Keratinocyte (primary cell): ENCODE data around the gene C10orf67. TPM values are rescaled to one million over a fixed set of nuclear protein-coding genes. Genes with fewer than 3 reads are reported as not detected.

ENCODE experiments used
- DNase-seq: peaks from one replicate; pipeline ENCODE4 v3.0.0-alpha.2; 2011; ENCODE audit warnings: low read depth, missing footprints, low spot score
- FAIRE-seq: peaks from 2 replicates; lab custom pipeline; 2011; peaks lifted over from hg19 to GRCh38; lab: Jason Lieb, UNC
- H2AFZ ChIP-seq: 2 replicates; pipeline ENCODE4 v1.6.0; 2012; ENCODE audit warnings: low read length, control low read depth, inconsistent platforms; ENCODE audit not compliant: control insufficient read depth
- H3K27ac ChIP-seq: 2 replicates; pipeline ENCODE4 v1.5.1; 2011; ENCODE audit warnings: low read length; ENCODE audit not compliant: control insufficient read depth, insufficient read depth
- H3K27me3 ChIP-seq: 3 replicates; pipeline ENCODE4 v1.6.0; 2011; ENCODE audit warnings: low read length; ENCODE audit not compliant: control insufficient read depth, insufficient read depth; ENCODE audit errors: extremely low read depth
- H3K36me3 ChIP-seq, 2 experiments: 2 replicates in 1 of 2; 3 replicates in 1 of 2; pipeline ENCODE4 v1.5.1; 2011; ENCODE audit warnings: low read length in 2 of 2, mild to moderate bottlenecking in 1 of 2; ENCODE audit not compliant: control insufficient read depth in 2 of 2, insufficient read depth in 2 of 2; ENCODE audit errors: extremely low read depth in 1 of 2
- H3K4me1 ChIP-seq: 3 replicates; pipeline ENCODE4 v1.5.1; 2011; ENCODE audit warnings: low read length; ENCODE audit not compliant: control insufficient read depth, insufficient read depth; ENCODE audit errors: extremely low read depth
- H3K4me2 ChIP-seq: 3 replicates; pipeline ENCODE4 v1.6.0; 2011; ENCODE audit warnings: low read depth, low read length; ENCODE audit not compliant: control insufficient read depth, insufficient read depth; ENCODE audit errors: extremely low read depth
- H3K4me3 ChIP-seq, 3 experiments: fragments of 200-600 bp in 1 of 3; sonication (generic) in 1 of 3; 2 replicates in 2 of 3; 3 replicates in 1 of 3; pipeline ENCODE4 v1.5.1; 2011 to 2016; ENCODE audit warnings: low read length in 3 of 3, mild to moderate bottlenecking in 3 of 3, control low read depth in 2 of 3, inconsistent platforms in 1 of 3, low read depth in 1 of 3, mixed read lengths in 1 of 3, mixed run types in 1 of 3, moderate library complexity in 1 of 3; ENCODE audit not compliant: control insufficient read depth in 2 of 3, insufficient read depth in 2 of 3; ENCODE audit errors: extremely low read depth in 1 of 3
- H3K79me2 ChIP-seq: 2 replicates; pipeline ENCODE4 v1.6.0; 2012; ENCODE audit warnings: low read length; ENCODE audit not compliant: control insufficient read depth, insufficient read depth
- H3K9ac ChIP-seq: 3 replicates; pipeline ENCODE4 v1.6.0; 2011; ENCODE audit warnings: low read length; ENCODE audit not compliant: control insufficient read depth, insufficient read depth; ENCODE audit errors: extremely low read depth
- H3K9me1 ChIP-seq: 3 replicates; pipeline ENCODE4 v1.6.0; 2011; ENCODE audit warnings: low read length; ENCODE audit not compliant: control insufficient read depth, insufficient read depth; ENCODE audit errors: extremely low read depth
- H3K9me3 ChIP-seq: 2 replicates; pipeline ENCODE4 v1.5.1; 2012; ENCODE audit warnings: low read depth, low read length; ENCODE audit not compliant: control insufficient read depth
- H4K20me1 ChIP-seq: 3 replicates; pipeline ENCODE4 v1.6.0; 2011; ENCODE audit warnings: low read length; ENCODE audit not compliant: control insufficient read depth, insufficient read depth; ENCODE audit errors: extremely low read depth
- EZH2 ChIP-seq: IDR thresholded peaks from one replicate; pipeline ENCODE4 v1.6.1; 2012; ENCODE audit warnings: inconsistent platforms, mild to moderate bottlenecking, low read length, moderate library complexity
- dilution Hi-C: fragments of 300-500 bp; cut with MboI; formaldehyde crosslinking; loops from one replicate; pipeline ENCODE4 v1.7.0; 2020; ENCODE audit warnings: low sequenced_read_pairs; ENCODE audit not compliant: extremely low pct_ligation_motif_present
- polyA plus RNA-seq, 5 experiments: library from polyadenylated mRNA; depleted of rRNA in 3 of 5; stranded (reverse) in 3 of 5; stranded (forward) in 1 of 5; unstranded in 1 of 5; fragments of >200 nt; gene quantifications; 1 replicate in 1 of 5; 2 replicates in 3 of 5; 3 replicates in 1 of 5; pipeline versions ENCODE4 v1.2.1 to v1.2.3, GENCODE V29; 2011 to 2012; ENCODE audit warnings: missing spikeins in 2 of 5, low read depth in 1 of 5, low replicate concordance in 1 of 5
- TF ChIP-seq, protein P1 (sequence below), 3 experiments: IDR thresholded peaks in 1 of 3; conservative IDR thresholded peaks in 1 of 3; optimal IDR thresholded peaks in 1 of 3; 2 replicates in 2 of 3; 3 replicates in 1 of 3; pipeline versions ENCODE3 to v1.5.1; 2011; ENCODE audit warnings: low read length in 3 of 3, mild to moderate bottlenecking in 3 of 3, moderate library complexity in 2 of 3, control low read depth in 1 of 3, inconsistent platforms in 1 of 3; ENCODE audit not compliant: insufficient read depth in 2 of 3; ENCODE audit errors: extremely low read depth in 1 of 3

Gene C10orf67
- polyA plus RNA-seq, 1 donor (not counting 4 experiments of a cell fraction or from before 2014, with no cell fraction given), result 0.26 TPM

DNA sequence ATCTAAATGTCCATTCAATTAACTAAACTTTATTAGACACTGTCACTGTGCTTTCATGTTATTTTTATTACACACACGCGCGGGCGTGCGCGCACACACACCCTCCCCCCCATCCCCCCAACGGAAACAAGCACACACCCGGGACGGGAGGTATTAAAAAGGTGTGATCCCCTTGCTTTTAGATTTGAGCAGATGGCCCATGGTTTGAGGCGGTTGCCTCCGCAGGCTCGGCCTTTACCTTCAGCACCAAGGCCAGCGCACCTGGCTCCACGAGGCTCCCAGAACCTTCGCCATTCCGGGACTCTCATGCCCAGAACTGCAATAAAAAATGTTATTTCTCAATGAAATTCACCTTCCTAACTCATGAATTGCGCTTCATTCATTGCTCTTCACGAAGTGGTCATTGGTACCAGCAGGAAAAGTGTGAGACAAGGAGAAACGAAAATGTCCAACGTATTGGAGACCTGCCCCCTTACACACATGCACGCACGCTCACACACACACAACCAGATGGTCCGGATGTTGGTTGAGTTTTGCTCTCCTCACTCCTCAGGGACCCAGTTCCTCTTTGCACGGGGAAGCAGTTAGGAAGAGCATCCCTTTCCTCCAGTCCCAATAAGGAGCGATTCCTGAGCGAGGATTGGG is 173.2 kb downstream of the C10orf67 start:
- no peak overlapping the region for H3K4me2 ChIP-seq
- H3K27ac ChIP-seq, result no peak overlapping the region
- H3K9ac ChIP-seq, result no peak overlapping the region
- FAIRE-seq (peak; percentile 9), DNase-seq (no peak)
- H4K20me1 ChIP-seq, result no peaks in the 10 kb centered on the region
- dilution Hi-C loops, result no loop called here
- no peaks in the 10 kb centered on the region for H3K9me1 ChIP-seq
- H3K27me3 ChIP-seq, result peaks cover 55% of the 10 kb centered on the region
- H3K9me3 ChIP-seq, result no peaks in the 10 kb centered on the region
- no peaks in the 10 kb centered on the region for H3K4me1 ChIP-seq
- no peak for TF ChIP-seq EZH2
- TF ChIP-seq, protein P1, sequence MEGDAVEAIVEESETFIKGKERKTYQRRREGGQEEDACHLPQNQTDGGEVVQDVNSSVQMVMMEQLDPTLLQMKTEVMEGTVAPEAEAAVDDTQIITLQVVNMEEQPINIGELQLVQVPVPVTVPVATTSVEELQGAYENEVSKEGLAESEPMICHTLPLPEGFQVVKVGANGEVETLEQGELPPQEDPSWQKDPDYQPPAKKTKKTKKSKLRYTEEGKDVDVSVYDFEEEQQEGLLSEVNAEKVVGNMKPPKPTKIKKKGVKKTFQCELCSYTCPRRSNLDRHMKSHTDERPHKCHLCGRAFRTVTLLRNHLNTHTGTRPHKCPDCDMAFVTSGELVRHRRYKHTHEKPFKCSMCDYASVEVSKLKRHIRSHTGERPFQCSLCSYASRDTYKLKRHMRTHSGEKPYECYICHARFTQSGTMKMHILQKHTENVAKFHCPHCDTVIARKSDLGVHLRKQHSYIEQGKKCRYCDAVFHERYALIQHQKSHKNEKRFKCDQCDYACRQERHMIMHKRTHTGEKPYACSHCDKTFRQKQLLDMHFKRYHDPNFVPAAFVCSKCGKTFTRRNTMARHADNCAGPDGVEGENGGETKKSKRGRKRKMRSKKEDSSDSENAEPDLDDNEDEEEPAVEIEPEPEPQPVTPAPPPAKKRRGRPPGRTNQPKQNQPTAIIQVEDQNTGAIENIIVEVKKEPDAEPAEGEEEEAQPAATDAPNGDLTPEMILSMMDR (optimal IDR thresholded peaks at IDR 0.05 in 1 of 3, IDR thresholded peaks at IDR 0.05 in 1 of 3, conservative IDR thresholded peaks at IDR 0.05 in 1 of 3; ENCODE audit: extremely low read depth in 1 of 3, insufficient read depth in 2 of 3, low read length in 3 of 3), result no peak
- H3K79me2 ChIP-seq, result no peaks in the 10 kb centered on the region
- H2AFZ ChIP-seq, result no peak overlapping the region
- no peak overlapping the region for H3K4me3 ChIP-seq
- no peaks in the 10 kb centered on the region for H3K36me3 ChIP-seq

DNA sequence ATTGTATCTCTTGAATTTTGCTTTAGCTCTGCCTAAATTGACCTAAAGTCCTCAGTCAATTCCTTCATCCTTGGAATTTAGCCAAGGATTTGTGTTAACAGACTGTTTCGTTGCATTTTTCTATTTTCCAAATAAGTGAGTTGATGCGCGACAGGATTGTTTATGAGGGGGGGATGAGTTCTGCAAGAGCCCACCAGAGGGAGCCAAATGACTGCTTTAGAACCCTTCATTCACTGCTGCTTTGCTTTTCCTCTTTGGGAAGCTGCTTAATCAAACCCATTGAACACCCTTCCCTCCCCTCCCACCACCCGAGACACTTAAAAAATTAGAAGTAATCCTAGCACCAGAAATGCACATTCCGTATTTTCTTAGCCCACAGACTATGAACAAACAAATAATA is 186.2 kb downstream of the C10orf67 start:
- H3K9me1 ChIP-seq, result no peaks in the 10 kb centered on the region
- no peaks in the 10 kb centered on the region for H3K36me3 ChIP-seq
- dilution Hi-C loops, result no loop called here
- no peaks in the 10 kb centered on the region for H3K79me2 ChIP-seq
- no peak for DNase-seq
- H3K27ac ChIP-seq, result no peak overlapping the region
- H3K9ac ChIP-seq, result no peak overlapping the region
- peak overlapping the region in 1 of 3 experiments; percentile 33 for H3K4me3 ChIP-seq
- FAIRE-seq, result peak; percentile 5
- peak overlapping the region; percentile 69 for H3K4me2 ChIP-seq
- no peaks in the 10 kb centered on the region for H4K20me1 ChIP-seq
- H3K4me1 ChIP-seq, result peaks cover 6% of the 10 kb centered on the region
- no peak overlapping the region for H2AFZ ChIP-seq
- no peaks in the 10 kb centered on the region for H3K9me3 ChIP-seq
- TF ChIP-seq EZH2, result no peak
- TF ChIP-seq, protein P1 (optimal IDR thresholded peaks at IDR 0.05 in 1 of 3, IDR thresholded peaks at IDR 0.05 in 1 of 3, conservative IDR thresholded peaks at IDR 0.05 in 1 of 3; ENCODE audit: extremely low read depth in 1 of 3, insufficient read depth in 2 of 3, low read length in 3 of 3), result peak; percentile 76 to 86 (median 79)
- peaks cover 4% of the 10 kb centered on the region for H3K27me3 ChIP-seq
